IPS DF 4.7 (cell line): ENCODE data around the gene CA5A.
"Not testable (repeated sequence)": the region's sequence is repeated elsewhere in the genome, so short reads cannot be mapped to it uniquely, and the experiment has no call there.

Experiments
- DNase-seq: peaks from one replicate; pipeline ENCODE4 v3.0.0-alpha.2; 2013; ENCODE audit warnings: low spot score; ENCODE audit errors: extremely low read depth

CA5A gene

GRCh38 chr16:87896176-87896890 is 40.0 kb downstream of the CA5A start:
- not testable (repeated sequence) for DNase-seq

GRCh38 chr16:87895641-87896141 is 40.6 kb downstream of the CA5A start:
- no peak for DNase-seq

GRCh38 chr16:87894005-87894404 is 42.3 kb downstream of the CA5A start:
- not testable (repeated sequence) for DNase-seq

- no peak for DNase-seq
Measured at GRCh38 chr16:87891764-87892163, 44.6 kb downstream of the CA5A start.

- DNase-seq, result not testable (repeated sequence)
Measured at GRCh38 chr16:87889762-87890161, 46.6 kb downstream of the CA5A start.

GRCh38 chr16:87888346-87888745 is 48.0 kb downstream of the CA5A start:
- not testable (repeated sequence) for DNase-seq

GRCh38 chr16:87887931-87888330 is 48.4 kb downstream of the CA5A start:
- DNase-seq, result not testable (repeated sequence)

GRCh38 chr16:87885371-87885967 is 50.9 kb downstream of the CA5A start:
- not testable (repeated sequence) for DNase-seq

GRCh38 chr16:87882436-87883019 is 53.8 kb downstream of the CA5A start:
- DNase-seq, result no peak

- no peak for DNase-seq
Measured at GRCh38 chr16:87881324-87882200, 54.8 kb downstream of the CA5A start.

- DNase-seq, result no peak
Measured at GRCh38 chr16:87880117-87880696, 56.1 kb downstream of the CA5A start.

GRCh38 chr16:87879411-87880013 is 56.8 kb downstream of the CA5A start:
- DNase-seq, result not testable (repeated sequence)

GRCh38 chr16:87878704-87879103 is 57.6 kb downstream of the CA5A start:
- DNase-seq, result no peak

GRCh38 chr16:87877942-87878507 is 58.3 kb downstream of the CA5A start:
- no peak for DNase-seq

- DNase-seq, result no peak
Measured at GRCh38 chr16:87874639-87875427, 61.5 kb downstream of the CA5A start.

GRCh38 chr16:87870418-87871291 is 65.7 kb downstream of the CA5A start:
- not testable (repeated sequence) for DNase-seq

GRCh38 chr16:87869879-87870417 is 66.4 kb downstream of the CA5A start:
- not testable (repeated sequence) for DNase-seq
